ENCODE data around the gene AURKAIP1.

DNA sequence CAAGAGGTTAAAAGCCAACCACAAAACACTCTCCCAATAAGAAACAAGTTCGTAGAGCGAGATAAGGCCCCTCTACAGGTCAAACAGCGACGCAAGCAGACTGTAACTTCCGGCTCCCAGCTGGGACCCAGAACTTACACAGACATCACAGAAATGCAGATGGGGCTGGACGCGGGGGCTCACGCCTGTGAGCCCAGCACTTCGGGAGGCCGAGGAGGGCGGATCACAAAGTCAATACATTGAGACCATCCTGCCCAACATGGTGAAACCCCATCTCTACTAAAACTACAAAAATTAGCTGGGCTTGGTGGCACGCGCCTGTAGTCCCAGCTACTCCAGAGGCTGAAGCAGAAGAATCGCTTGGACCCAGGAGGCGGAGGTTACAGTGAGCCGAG, 13.1 kb upstream of the AURKAIP1 start:
- TF ChIP-seq CTCF (IDR thresholded peaks at IDR 0.05; ENCODE audit: low read depth, low read length): no peak
- TF ChIP-seq, protein P1, sequence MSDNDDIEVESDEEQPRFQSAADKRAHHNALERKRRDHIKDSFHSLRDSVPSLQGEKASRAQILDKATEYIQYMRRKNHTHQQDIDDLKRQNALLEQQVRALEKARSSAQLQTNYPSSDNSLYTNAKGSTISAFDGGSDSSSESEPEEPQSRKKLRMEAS (IDR thresholded peaks at IDR 0.05; ENCODE audit: low read depth, low read length): no peak

Data from NB4 (cell line).